GM23338 (cell line): ENCODE results near the gene IL1RL2. TPM values are rescaled to one million over a fixed set of nuclear protein-coding genes. Genes with fewer than 3 reads are reported as not detected.

Source experiments
- ATAC-seq: fragments of 200-7000 bp; cut with Tn5 transposase; 3 replicates; pipeline ENCODE4 v1.9.1; 2020
- DNase-seq: peaks from one replicate; pipeline ENCODE4 v3.0.0-alpha.2; 2015; ENCODE audit warnings: low spot score
- H2AFZ ChIP-seq: fragments of 200-600 bp; sonication (generic); 2 replicates; pipeline ENCODE4 v1.8.0; 2016; ENCODE audit warnings: antibody characterized with exemption, mild to moderate bottlenecking, moderate library complexity
- H3F3A ChIP-seq: fragments of 200-600 bp; sonication (generic); replicated peaks from 2 replicates; pipeline ENCODE4 v1.8.0; 2017; ENCODE audit warnings: antibody characterized with exemption, mixed run types, low read depth
- H3K27ac ChIP-seq: fragments of 200-600 bp; sonication (generic); 2 replicates; pipeline ENCODE4 v1.6.1; 2016; ENCODE audit warnings: low read depth
- H3K27me3 ChIP-seq: fragments of 200-600 bp; sonication (generic); 2 replicates; pipeline ENCODE4 v1.8.0; 2016; ENCODE audit warnings: mild to moderate bottlenecking, mixed run types, moderate library complexity; ENCODE audit not compliant: insufficient read depth
- H3K36me3 ChIP-seq: fragments of 200-600 bp; sonication (generic); 2 replicates; pipeline ENCODE4 v1.8.0; 2016; ENCODE audit warnings: mild to moderate bottlenecking; ENCODE audit not compliant: insufficient read depth
- H3K4me1 ChIP-seq: fragments of 200-600 bp; sonication (generic); 2 replicates; pipeline ENCODE4 v1.8.0; 2016; ENCODE audit warnings: mild to moderate bottlenecking, moderate library complexity; ENCODE audit not compliant: insufficient read depth
- H3K4me2 ChIP-seq: fragments of 200-600 bp; sonication (generic); 2 replicates; pipeline ENCODE4 v1.7.1; 2017; ENCODE audit warnings: mixed run types
- H3K4me3 ChIP-seq: fragments of 200-600 bp; sonication (generic); 2 replicates; pipeline ENCODE4 v1.6.1; 2016; ENCODE audit warnings: mixed run types
- H3K79me2 ChIP-seq: fragments of 200-600 bp; sonication (generic); replicated peaks from 2 replicates; pipeline ENCODE4 v1.8.0; 2017; ENCODE audit warnings: mild to moderate bottlenecking; ENCODE audit not compliant: insufficient read depth
- H3K9me2 ChIP-seq: fragments of 200-600 bp; sonication (generic); 2 replicates; pipeline ENCODE4 v1.8.0; 2017; ENCODE audit not compliant: insufficient read depth
- H4K20me1 ChIP-seq: fragments of 200-600 bp; sonication (generic); replicated peaks from 2 replicates; pipeline ENCODE4 v1.8.0; 2017; ENCODE audit warnings: mild to moderate bottlenecking; ENCODE audit not compliant: insufficient read depth
- H3K27ac Mint-ChIP-seq: 2 replicates; pipeline ENCODE4 v1.8.0; 2020; ENCODE audit warnings: inconsistent platforms, mild to moderate bottlenecking, moderate library complexity, mixed read lengths
- H3K27me3 Mint-ChIP-seq: 3 replicates; pipeline ENCODE4 v1.8.0; 2022; ENCODE audit warnings: low read depth, mild to moderate bottlenecking, moderate library complexity, mixed read lengths, inconsistent platforms; ENCODE audit not compliant: insufficient read depth, poor library complexity
- H3K36me3 Mint-ChIP-seq: 3 replicates; pipeline ENCODE4 v1.8.0; 2021; ENCODE audit warnings: low read depth, mild to moderate bottlenecking, inconsistent platforms, moderate library complexity, mixed read lengths
- H3K4me1 Mint-ChIP-seq: 3 replicates; pipeline ENCODE4 v1.8.0; 2020; ENCODE audit warnings: mild to moderate bottlenecking, inconsistent platforms, mixed read lengths
- H3K4me3 Mint-ChIP-seq: 3 replicates; pipeline ENCODE4 v1.8.0; 2021; ENCODE audit warnings: moderate library complexity, mild to moderate bottlenecking, inconsistent platforms, mixed read lengths
- H3K9me3 Mint-ChIP-seq: 3 replicates; pipeline ENCODE4 v1.8.0; 2020; ENCODE audit warnings: moderate library complexity, mild to moderate bottlenecking, inconsistent platforms, mixed read lengths
- CREB1 ChIP-seq: fragments of 250-450 bp; sonication (Bioruptor Pico); IDR thresholded peaks from 2 replicates; pipeline ENCODE4 v1.5.0; 2020; ENCODE audit warnings: low read depth, mild to moderate bottlenecking, moderate library complexity
- POLR2AphosphoS5 ChIP-seq: IDR thresholded peaks from 2 replicates; pipeline ENCODE4 v1.6.1; 2016; ENCODE audit warnings: antibody characterized with exemption, low read depth
- ZNF114 ChIP-seq: fragments of 250-450 bp; sonication (Bioruptor Pico); IDR thresholded peaks from 2 replicates; pipeline ENCODE4 v1.5.0; 2020; ENCODE audit warnings: mild to moderate bottlenecking, moderate library complexity
- polyA plus RNA-seq: library from polyadenylated mRNA; unstranded; fragments of >200 nt; fragmentation: Nextera tagmentation; extraction: Ambion mirVana; gene quantifications from 2 replicates; pipeline ENCODE4 v1.2.1, GENCODE V29; 2016
- total RNA-seq: library from RNA; depleted of rRNA; stranded (reverse); fragments of >200 nt; shearing (Covaris generic); gene quantifications from 2 replicates; pipeline ENCODE4 v1.2.3, GENCODE V29; 2014
- TF ChIP-seq, protein P1 (sequence below): fragments of 250-450 bp; sonication (Bioruptor Pico); IDR thresholded peaks from 2 replicates; pipeline ENCODE4 v1.5.0; 2020; ENCODE audit warnings: mild to moderate bottlenecking, moderate library complexity
- TF ChIP-seq, protein P2 (sequence below): IDR thresholded peaks from one replicate; pipeline ENCODE4 v1.6.1; 2018; ENCODE audit warnings: antibody characterized with exemption; ENCODE audit not compliant: unreplicated experiment
- TF ChIP-seq, protein P3 (sequence below), 2 experiments: fragments of 200-600 bp in 1 of 2; sonication (generic) in 1 of 2; conservative IDR thresholded peaks; 2 replicates each; pipeline versions ENCODE4 v1.5.1 to v1.6.1; 2016 to 2017; ENCODE audit warnings: antibody characterized with exemption in 2 of 2, low read depth in 2 of 2, mild to moderate bottlenecking in 2 of 2, moderate library complexity in 1 of 2

The IL1RL2 gene
- total and polyA plus RNA-seq, 2 experiments from 2014 or later: not detected

DNA sequence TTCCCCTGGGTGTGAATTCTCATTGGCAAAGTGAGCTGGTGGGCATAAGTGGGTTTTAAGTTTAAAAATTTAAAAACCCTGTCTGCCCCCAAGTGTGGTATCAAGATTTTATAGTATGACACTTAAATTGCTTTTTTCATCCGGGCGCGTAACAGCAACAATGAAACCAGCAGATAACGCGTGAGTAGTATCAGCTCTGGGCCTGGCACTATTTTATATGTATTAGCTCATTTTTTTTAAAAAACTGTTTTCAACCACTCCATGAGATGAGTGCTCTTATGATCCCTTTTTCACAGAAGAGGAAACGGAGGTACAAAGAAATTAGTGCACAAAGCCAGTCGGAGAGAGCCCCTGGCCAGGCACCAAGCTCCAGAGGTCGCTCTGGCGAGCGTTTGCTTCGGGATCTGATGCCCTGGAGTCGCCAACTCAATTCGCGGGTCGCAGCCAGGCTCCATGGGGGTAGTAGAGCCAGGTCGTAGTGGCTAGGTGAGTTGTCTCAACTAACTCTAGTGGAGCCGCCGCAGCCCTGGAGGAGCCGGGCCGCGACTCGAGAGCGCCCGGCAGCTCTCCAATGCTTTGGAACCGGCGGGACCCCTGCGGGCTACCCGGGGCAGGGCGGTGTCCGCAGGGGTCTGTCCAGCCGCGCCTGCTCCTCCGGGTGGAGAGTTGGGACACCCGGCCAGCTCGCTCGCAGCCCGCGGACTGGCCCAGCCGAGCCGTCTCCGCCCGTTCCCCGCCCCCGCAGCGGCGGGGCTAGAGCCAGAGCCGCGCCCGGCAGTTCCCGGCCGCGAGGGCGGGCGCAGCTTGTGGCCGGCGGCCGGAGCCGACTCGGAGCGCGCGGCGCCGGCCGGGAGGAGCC, 44.6 kb upstream of the IL1RL2 start, which contains the start of gene IL1R1:
TSS of gene IL1R1 (plus strand) at position 777 of the 859 bp plus-strand sequence. CDS start 14,979 bp downstream, outside the sequence.
- H3K4me1 ChIP-seq: no peaks in the 10 kb centered on the region; the same call in 1 of the 2 replicates
- H3K27ac ChIP-seq: no peak within 1 kb of the TSS
- Mint-ChIP-seq H3K4me1 (peaks cover 12% of the 10 kb centered on the region; the same call in 2 of the 3 replicates), H3K27ac (no peak within 1 kb of the TSS), H3K4me3 (peak within 1 kb of the TSS; percentile 78), H3K9me3 (peaks cover 28% of the 10 kb centered on the region), H3K36me3 (peaks cover 4% of the 10 kb centered on the region; the same call in 2 of the 3 replicates), H3K27me3 (peaks cover 31% of the 10 kb centered on the region)
- H3F3A ChIP-seq: 0 out of 2 replicates have a peak, but pooled peaks cover 4% of the 10 kb centered on the region
- H3K79me2 ChIP-seq: no peaks in the 10 kb centered on the region
- H3K27me3 ChIP-seq: peaks cover 38% of the 10 kb centered on the region
- H4K20me1 ChIP-seq: no peaks in the 10 kb centered on the region
- H2AFZ ChIP-seq: peak within 1 kb of the TSS; percentile 98
- peak within 1 kb of the TSS; percentile 96 for H3K4me2 ChIP-seq
- H3K4me3 ChIP-seq: peak within 1 kb of the TSS; percentile 70
- ATAC-seq (peak; percentile 87), DNase-seq (peak; percentile 70)
- no peaks in the 10 kb centered on the region for H3K36me3 ChIP-seq
- peaks cover 4% of the 10 kb centered on the region for H3K9me2 ChIP-seq
- TF ChIP-seq CREB1 (CRISPR knock-in tag) (no peak), POLR2AphosphoS5 (no peak; the same call in 1 of the 2 replicates), ZNF114 (CRISPR knock-in tag) (no peak)
- TF ChIP-seq, protein P1, sequence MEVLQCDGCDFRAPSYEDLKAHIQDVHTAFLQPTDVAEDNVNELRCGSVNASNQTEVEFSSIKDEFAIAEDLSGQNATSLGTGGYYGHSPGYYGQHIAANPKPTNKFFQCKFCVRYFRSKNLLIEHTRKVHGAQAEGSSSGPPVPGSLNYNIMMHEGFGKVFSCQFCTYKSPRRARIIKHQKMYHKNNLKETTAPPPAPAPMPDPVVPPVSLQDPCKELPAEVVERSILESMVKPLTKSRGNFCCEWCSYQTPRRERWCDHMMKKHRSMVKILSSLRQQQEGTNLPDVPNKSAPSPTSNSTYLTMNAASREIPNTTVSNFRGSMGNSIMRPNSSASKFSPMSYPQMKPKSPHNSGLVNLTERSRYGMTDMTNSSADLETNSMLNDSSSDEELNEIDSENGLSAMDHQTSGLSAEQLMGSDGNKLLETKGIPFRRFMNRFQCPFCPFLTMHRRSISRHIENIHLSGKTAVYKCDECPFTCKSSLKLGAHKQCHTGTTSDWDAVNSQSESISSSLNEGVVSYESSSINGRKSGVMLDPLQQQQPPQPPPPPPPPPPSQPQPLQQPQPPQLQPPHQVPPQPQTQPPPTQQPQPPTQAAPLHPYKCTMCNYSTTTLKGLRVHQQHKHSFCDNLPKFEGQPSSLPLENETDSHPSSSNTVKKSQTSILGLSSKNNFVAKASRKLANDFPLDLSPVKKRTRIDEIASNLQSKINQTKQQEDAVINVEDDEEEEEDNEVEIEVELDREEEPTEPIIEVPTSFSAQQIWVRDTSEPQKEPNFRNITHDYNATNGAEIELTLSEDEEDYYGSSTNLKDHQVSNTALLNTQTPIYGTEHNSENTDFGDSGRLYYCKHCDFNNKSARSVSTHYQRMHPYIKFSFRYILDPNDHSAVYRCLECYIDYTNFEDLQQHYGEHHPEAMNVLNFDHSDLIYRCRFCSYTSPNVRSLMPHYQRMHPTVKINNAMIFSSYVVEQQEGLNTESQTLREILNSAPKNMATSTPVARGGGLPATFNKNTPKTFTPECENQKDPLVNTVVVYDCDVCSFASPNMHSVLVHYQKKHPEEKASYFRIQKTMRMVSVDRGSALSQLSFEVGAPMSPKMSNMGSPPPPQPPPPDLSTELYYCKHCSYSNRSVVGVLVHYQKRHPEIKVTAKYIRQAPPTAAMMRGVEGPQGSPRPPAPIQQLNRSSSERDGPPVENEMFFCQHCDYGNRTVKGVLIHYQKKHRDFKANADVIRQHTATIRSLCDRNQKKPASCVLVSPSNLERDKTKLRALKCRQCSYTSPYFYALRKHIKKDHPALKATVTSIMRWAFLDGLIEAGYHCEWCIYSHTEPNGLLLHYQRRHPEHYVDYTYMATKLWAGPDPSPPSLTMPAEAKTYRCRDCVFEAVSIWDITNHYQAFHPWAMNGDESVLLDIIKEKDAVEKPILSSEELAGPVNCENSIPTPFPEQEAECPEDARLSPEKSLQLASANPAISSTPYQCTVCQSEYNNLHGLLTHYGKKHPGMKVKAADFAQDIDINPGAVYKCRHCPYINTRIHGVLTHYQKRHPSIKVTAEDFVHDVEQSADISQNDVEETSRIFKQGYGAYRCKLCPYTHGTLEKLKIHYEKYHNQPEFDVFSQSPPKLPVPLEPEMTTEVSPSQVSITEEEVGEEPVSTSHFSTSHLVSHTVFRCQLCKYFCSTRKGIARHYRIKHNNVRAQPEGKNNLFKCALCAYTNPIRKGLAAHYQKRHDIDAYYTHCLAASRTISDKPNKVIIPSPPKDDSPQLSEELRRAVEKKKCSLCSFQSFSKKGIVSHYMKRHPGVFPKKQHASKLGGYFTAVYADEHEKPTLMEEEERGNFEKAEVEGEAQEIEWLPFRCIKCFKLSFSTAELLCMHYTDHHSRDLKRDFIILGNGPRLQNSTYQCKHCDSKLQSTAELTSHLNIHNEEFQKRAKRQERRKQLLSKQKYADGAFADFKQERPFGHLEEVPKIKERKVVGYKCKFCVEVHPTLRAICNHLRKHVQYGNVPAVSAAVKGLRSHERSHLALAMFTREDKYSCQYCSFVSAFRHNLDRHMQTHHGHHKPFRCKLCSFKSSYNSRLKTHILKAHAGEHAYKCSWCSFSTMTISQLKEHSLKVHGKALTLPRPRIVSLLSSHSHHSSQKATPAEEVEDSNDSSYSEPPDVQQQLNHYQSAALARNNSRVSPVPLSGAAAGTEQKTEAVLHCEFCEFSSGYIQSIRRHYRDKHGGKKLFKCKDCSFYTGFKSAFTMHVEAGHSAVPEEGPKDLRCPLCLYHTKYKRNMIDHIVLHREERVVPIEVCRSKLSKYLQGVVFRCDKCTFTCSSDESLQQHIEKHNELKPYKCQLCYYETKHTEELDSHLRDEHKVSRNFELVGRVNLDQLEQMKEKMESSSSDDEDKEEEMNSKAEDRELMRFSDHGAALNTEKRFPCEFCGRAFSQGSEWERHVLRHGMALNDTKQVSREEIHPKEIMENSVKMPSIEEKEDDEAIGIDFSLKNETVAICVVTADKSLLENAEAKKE (CRISPR knock-in tag): no peak
- TF ChIP-seq, protein P2, sequence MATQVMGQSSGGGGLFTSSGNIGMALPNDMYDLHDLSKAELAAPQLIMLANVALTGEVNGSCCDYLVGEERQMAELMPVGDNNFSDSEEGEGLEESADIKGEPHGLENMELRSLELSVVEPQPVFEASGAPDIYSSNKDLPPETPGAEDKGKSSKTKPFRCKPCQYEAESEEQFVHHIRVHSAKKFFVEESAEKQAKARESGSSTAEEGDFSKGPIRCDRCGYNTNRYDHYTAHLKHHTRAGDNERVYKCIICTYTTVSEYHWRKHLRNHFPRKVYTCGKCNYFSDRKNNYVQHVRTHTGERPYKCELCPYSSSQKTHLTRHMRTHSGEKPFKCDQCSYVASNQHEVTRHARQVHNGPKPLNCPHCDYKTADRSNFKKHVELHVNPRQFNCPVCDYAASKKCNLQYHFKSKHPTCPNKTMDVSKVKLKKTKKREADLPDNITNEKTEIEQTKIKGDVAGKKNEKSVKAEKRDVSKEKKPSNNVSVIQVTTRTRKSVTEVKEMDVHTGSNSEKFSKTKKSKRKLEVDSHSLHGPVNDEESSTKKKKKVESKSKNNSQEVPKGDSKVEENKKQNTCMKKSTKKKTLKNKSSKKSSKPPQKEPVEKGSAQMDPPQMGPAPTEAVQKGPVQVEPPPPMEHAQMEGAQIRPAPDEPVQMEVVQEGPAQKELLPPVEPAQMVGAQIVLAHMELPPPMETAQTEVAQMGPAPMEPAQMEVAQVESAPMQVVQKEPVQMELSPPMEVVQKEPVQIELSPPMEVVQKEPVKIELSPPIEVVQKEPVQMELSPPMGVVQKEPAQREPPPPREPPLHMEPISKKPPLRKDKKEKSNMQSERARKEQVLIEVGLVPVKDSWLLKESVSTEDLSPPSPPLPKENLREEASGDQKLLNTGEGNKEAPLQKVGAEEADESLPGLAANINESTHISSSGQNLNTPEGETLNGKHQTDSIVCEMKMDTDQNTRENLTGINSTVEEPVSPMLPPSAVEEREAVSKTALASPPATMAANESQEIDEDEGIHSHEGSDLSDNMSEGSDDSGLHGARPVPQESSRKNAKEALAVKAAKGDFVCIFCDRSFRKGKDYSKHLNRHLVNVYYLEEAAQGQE: no peak
- TF ChIP-seq, protein P3, sequence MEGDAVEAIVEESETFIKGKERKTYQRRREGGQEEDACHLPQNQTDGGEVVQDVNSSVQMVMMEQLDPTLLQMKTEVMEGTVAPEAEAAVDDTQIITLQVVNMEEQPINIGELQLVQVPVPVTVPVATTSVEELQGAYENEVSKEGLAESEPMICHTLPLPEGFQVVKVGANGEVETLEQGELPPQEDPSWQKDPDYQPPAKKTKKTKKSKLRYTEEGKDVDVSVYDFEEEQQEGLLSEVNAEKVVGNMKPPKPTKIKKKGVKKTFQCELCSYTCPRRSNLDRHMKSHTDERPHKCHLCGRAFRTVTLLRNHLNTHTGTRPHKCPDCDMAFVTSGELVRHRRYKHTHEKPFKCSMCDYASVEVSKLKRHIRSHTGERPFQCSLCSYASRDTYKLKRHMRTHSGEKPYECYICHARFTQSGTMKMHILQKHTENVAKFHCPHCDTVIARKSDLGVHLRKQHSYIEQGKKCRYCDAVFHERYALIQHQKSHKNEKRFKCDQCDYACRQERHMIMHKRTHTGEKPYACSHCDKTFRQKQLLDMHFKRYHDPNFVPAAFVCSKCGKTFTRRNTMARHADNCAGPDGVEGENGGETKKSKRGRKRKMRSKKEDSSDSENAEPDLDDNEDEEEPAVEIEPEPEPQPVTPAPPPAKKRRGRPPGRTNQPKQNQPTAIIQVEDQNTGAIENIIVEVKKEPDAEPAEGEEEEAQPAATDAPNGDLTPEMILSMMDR (conservative IDR thresholded peaks at IDR 0.05; ENCODE audit: low read depth in 2 of 2): peak in 1 of 2 experiments; percentile 19; a peak in 1 of 4 replicates
